H1 (cell line): ENCODE measurements around the gene CHD2. TPM values are rescaled to one million over a fixed set of nuclear protein-coding genes. Genes with fewer than 3 reads are reported as not detected.

Source experiments
- CTCF ChIA-PET: fragments of 300-600 bp; sonication (Branson Sonifier 250); formaldehyde crosslinking; loops from one replicate; lab custom pipeline; 2021; ENCODE audit not compliant: partially characterized antibody; lab: Charles Lee
- POLR2A ChIA-PET: fragments of 300-600 bp; sonication (Branson Sonifier 250); formaldehyde crosslinking; loops from one replicate; lab custom pipeline; 2021; ENCODE audit warnings: inconsistent platforms; ENCODE audit not compliant: partially characterized antibody; lab: Charles Lee
- DNase-seq, 2 experiments: peaks; one replicate each; pipeline versions ENCODE4 v3.0.0 to v3.0.0-alpha.2; 2010 to 2022; ENCODE audit warnings: low spot score in 2 of 2, low read depth in 1 of 2, mixed read lengths in 1 of 2
- FAIRE-seq: peaks from 2 replicates; lab custom pipeline; 2011; peaks lifted over from hg19 to GRCh38; lab: Jason Lieb, UNC
- H2AFZ ChIP-seq: 2 replicates; pipeline ENCODE4 v1.8.1; 2012; ENCODE audit warnings: low read length, inconsistent platforms
- H2AK5ac ChIP-seq: 2 replicates; pipeline ENCODE4 v1.6.1; 2013; ENCODE audit warnings: low read depth, low read length
- H2BK120ac ChIP-seq: replicated peaks from 2 replicates; pipeline ENCODE3; 2013; ENCODE audit warnings: low read depth, low read length, inconsistent platforms
- H2BK12ac ChIP-seq: 2 replicates; pipeline ENCODE4 v1.6.1; 2013; ENCODE audit warnings: low read depth, low read length
- H2BK15ac ChIP-seq: 2 replicates; pipeline ENCODE4 v1.6.1; 2013; ENCODE audit warnings: low read length
- H2BK20ac ChIP-seq: 2 replicates; pipeline ENCODE4 v1.6.1; 2013; ENCODE audit warnings: low read length
- H2BK5ac ChIP-seq: 2 replicates; pipeline ENCODE4 v1.6.1; 2013; ENCODE audit warnings: low read depth, low read length
- H3K14ac ChIP-seq: 2 replicates; pipeline ENCODE4 v1.6.1; 2013; ENCODE audit warnings: inconsistent platforms; ENCODE audit not compliant: insufficient read length
- H3K18ac ChIP-seq: 2 replicates; pipeline ENCODE4 v1.6.1; 2013; ENCODE audit warnings: low read length; ENCODE audit errors: extremely low read depth
- H3K23ac ChIP-seq: 2 replicates; pipeline ENCODE4 v1.6.1; 2013; ENCODE audit warnings: inconsistent platforms; ENCODE audit not compliant: insufficient read length
- H3K23me2 ChIP-seq: 2 replicates; pipeline ENCODE4 v1.6.1; 2013; ENCODE audit warnings: low read depth, low read length
- H3K27ac ChIP-seq: 2 replicates; pipeline ENCODE4 v1.6.1; 2011; ENCODE audit warnings: low read depth, low read length, inconsistent platforms
- H3K27me3 ChIP-seq, 4 experiments: replicated peaks in 1 of 4; 1 replicate in 1 of 4; 2 replicates in 3 of 4; pipeline versions ENCODE4 v1.6.1 to v1.8.1; 2011 to 2013; ENCODE audit warnings: low read length in 3 of 4, mild to moderate bottlenecking in 3 of 4, inconsistent platforms in 2 of 4, mixed read lengths in 2 of 4, moderate library complexity in 1 of 4; ENCODE audit not compliant: control insufficient read depth in 3 of 4, insufficient read depth in 3 of 4; ENCODE audit errors: extremely low read depth in 1 of 4
- H3K36me3 ChIP-seq, 4 experiments: 2 replicates each; pipeline versions ENCODE4 v1.6.1 to v1.8.1; 2011 to 2013; ENCODE audit warnings: mild to moderate bottlenecking in 4 of 4, low read length in 3 of 4, moderate library complexity in 2 of 4, control low read depth in 1 of 4, inconsistent platforms in 1 of 4; ENCODE audit not compliant: insufficient read depth in 4 of 4, control insufficient read depth in 2 of 4
- H3K4ac ChIP-seq: replicated peaks from 2 replicates; pipeline ENCODE3; 2013; ENCODE audit warnings: low read length, low read depth, mixed read lengths, inconsistent platforms; ENCODE audit not compliant: insufficient read length
- H3K4me1 ChIP-seq, 4 experiments: replicated peaks in 1 of 4; 1 replicate in 1 of 4; 2 replicates in 3 of 4; pipeline versions ENCODE4 v1.6.1 to v1.8.1; 2011 to 2013; ENCODE audit warnings: low read length in 3 of 4, inconsistent platforms in 2 of 4, mixed read lengths in 1 of 4; ENCODE audit not compliant: insufficient read depth in 4 of 4, control insufficient read depth in 3 of 4
- H3K4me2 ChIP-seq, 2 experiments: 2 replicates each; pipeline versions ENCODE4 v1.6.1 to v1.8.1; 2011 to 2013; ENCODE audit warnings: low read depth in 2 of 2, low read length in 2 of 2, control low read depth in 1 of 2, inconsistent platforms in 1 of 2, mild to moderate bottlenecking in 1 of 2; ENCODE audit not compliant: insufficient read depth in 1 of 2
- H3K4me3 ChIP-seq, 4 experiments: fragments of 200-600, 300-600 bp in 1 of 4; sonication (generic), shearing (Covaris generic), sonication (Bioruptor Twin) in 1 of 4; 2 replicates each; pipeline versions ENCODE4 v1.5.1 to v1.8.1; 2011 to 2016; ENCODE audit warnings: low read length in 4 of 4, low read depth in 3 of 4, control low read depth in 2 of 4, inconsistent platforms in 2 of 4, mild to moderate bottlenecking in 2 of 4, mixed read lengths in 1 of 4, moderate library complexity in 1 of 4; ENCODE audit not compliant: insufficient read depth in 2 of 4; ENCODE audit errors: extremely low read depth in 1 of 4
- H3K56ac ChIP-seq: replicated peaks from 2 replicates; pipeline ENCODE3; 2013; ENCODE audit warnings: low read depth, mild to moderate bottlenecking, mixed read lengths, low read length, inconsistent platforms; ENCODE audit not compliant: insufficient read length
- H3K79me1 ChIP-seq: 2 replicates; pipeline ENCODE4 v1.6.1; 2013; ENCODE audit warnings: low read depth, low read length, control low read depth
- H3K79me2 ChIP-seq, 2 experiments: 2 replicates each; pipeline versions ENCODE4 v1.6.1 to v1.8.1; 2012 to 2013; ENCODE audit warnings: low read length in 2 of 2, mild to moderate bottlenecking in 2 of 2, inconsistent platforms in 1 of 2; ENCODE audit not compliant: insufficient read depth in 2 of 2, control insufficient read depth in 1 of 2
- H3K9ac ChIP-seq, 4 experiments: replicated peaks in 1 of 4; 1 replicate in 1 of 4; 2 replicates in 3 of 4; pipeline versions ENCODE4 v1.6.1 to v1.8.1; 2011 to 2013; ENCODE audit warnings: low read depth in 3 of 4, low read length in 3 of 4, control low read depth in 2 of 4, mild to moderate bottlenecking in 2 of 4, moderate library complexity in 2 of 4, inconsistent platforms in 1 of 4; ENCODE audit errors: extremely low read depth in 1 of 4
- H3K9me3 ChIP-seq, 2 experiments: 2 replicates each; pipeline versions ENCODE4 v1.6.1 to v1.8.1; 2012 to 2013; ENCODE audit warnings: mild to moderate bottlenecking in 2 of 2, moderate library complexity in 2 of 2, control low read depth in 1 of 2, inconsistent platforms in 1 of 2, low read depth in 1 of 2, low read length in 1 of 2, mixed read lengths in 1 of 2; ENCODE audit not compliant: insufficient read depth in 2 of 2
- H4K20me1 ChIP-seq, 2 experiments: replicated peaks in 1 of 2; 2 replicates each; pipeline versions ENCODE3 to v1.8.1; 2011 to 2013; ENCODE audit warnings: inconsistent platforms in 2 of 2, low read length in 2 of 2, mild to moderate bottlenecking in 1 of 2; ENCODE audit not compliant: insufficient read depth in 2 of 2, control insufficient read depth in 1 of 2
- H4K5ac ChIP-seq: 2 replicates; pipeline ENCODE4 v1.6.1; 2013; ENCODE audit warnings: low read length, low read depth, mixed read lengths, inconsistent platforms; ENCODE audit not compliant: insufficient read length
- H4K8ac ChIP-seq: 2 replicates; pipeline ENCODE4 v1.8.0; 2013; ENCODE audit warnings: mild to moderate bottlenecking, moderate library complexity, low read length, inconsistent platforms; ENCODE audit not compliant: insufficient read depth; ENCODE audit errors: extremely low read depth
- H4K91ac ChIP-seq: replicated peaks from 2 replicates; pipeline ENCODE3; 2013; ENCODE audit warnings: low read length, mixed read lengths, inconsistent platforms; ENCODE audit not compliant: insufficient read length
- GTF2F1 ChIP-seq: IDR thresholded peaks from 2 replicates; pipeline ENCODE4 v1.6.1; 2012; ENCODE audit warnings: low read depth, low read length, improper control_type of control experiment, borderline replicate concordance
- MAFK ChIP-seq: IDR thresholded peaks from 2 replicates; pipeline ENCODE4 v1.6.1; 2012; ENCODE audit warnings: low read depth, mild to moderate bottlenecking, improper control_type of control experiment, low read length
- RBBP5 ChIP-seq: IDR thresholded peaks from 2 replicates; pipeline ENCODE4 v1.7.1; 2012; ENCODE audit warnings: low read depth, mild to moderate bottlenecking, inconsistent platforms, low read length, moderate library complexity, borderline replicate concordance
- RFX5 ChIP-seq: IDR thresholded peaks from 2 replicates; pipeline ENCODE4 v1.6.1; 2011; ENCODE audit warnings: low read depth, low read length, improper control_type of control experiment, borderline replicate concordance
- SIRT6 ChIP-seq: IDR thresholded peaks from one replicate; pipeline ENCODE4 v1.7.1; 2012; ENCODE audit warnings: low read length, inconsistent platforms
- WGBS, 2 experiments: shearing (Covaris generic) in 1 of 2; methylation state at CpG; one replicate each; pipeline versions ENCODE4 v1.1.6 to v1.1.7; 2013 to 2015; ENCODE audit warnings: low lambda C conversion rate in 2 of 2, mixed read lengths in 2 of 2, inconsistent platforms in 1 of 2, low coverage in 1 of 2, missing lambda C conversion rate in 1 of 2; ENCODE audit not compliant: insufficient replicate concordance in 2 of 2, insufficient coverage in 1 of 2, insufficient read length in 1 of 2; ENCODE audit errors: extremely low coverage in 1 of 2, missing lambda C conversion rate in 1 of 2; 5-methylcytosine and 5-hydroxymethylcytosine counted together
- polyA plus RNA-seq, 7 experiments: library from polyadenylated mRNA; depleted of rRNA in 3 of 7; stranded (reverse) in 5 of 7; unstranded in 2 of 7; fragments of >200 nt in 5 of 7; fragments of 200-250 nt in 2 of 7; gene quantifications; 1 replicate in 5 of 7; 2 replicates in 1 of 7; 4 replicates in 1 of 7; pipeline versions ENCODE4 v1.2.1 to v1.2.3, GENCODE V29; 2011 to 2013; ENCODE audit warnings: missing spikeins in 2 of 7, mixed read lengths in 2 of 7
- total RNA-seq: library from RNA; stranded (reverse); fragmentation: NEBNext Ultra II Directional; extraction: Animal tissue kit (Norgen Biotek cat#: 25700); gene quantifications from 2 replicates; pipeline ENCODE4 v1.2.1, GENCODE V29; 2021
- TF ChIP-seq, protein P1 (sequence below): IDR thresholded peaks from 2 replicates; pipeline ENCODE4 v1.6.1; 2011; ENCODE audit warnings: low read depth, mild to moderate bottlenecking, low read length; ENCODE audit not compliant: insufficient read depth
- TF ChIP-seq, protein P2 (sequence below): IDR thresholded peaks from 2 replicates; pipeline ENCODE4 v1.6.1; 2011; ENCODE audit warnings: low read length, improper control_type of control experiment

The CHD2 gene
- total and polyA plus RNA-seq, 2 of the 8 experiments (the other 6 are each of a cell fraction or from before 2014, with no cell fraction given) = 28.8 to 70.0 TPM

DNA sequence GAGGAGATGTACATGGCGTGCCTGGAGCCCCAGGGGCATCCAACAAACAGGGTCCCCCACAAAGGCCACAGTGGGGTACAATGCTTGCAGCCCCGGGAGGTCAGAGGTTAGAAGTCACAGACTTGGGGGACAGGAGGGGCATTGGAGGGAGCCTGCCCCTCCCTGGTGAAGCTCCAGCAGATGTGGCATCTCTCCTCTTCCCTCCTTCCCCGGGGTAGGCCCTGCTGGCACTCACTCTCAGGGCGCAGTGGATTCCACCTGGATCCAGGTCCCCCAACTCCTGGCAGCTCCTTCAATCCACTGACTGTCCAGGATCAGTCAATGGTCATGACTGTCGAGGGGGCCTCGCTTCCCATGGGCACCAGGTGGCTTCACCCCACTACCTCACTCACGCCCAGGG is 156.7 kb downstream of the CHD2 start:
- Histone ChIP-seq H3K27ac (0 out of 2 replicates have a peak overlapping the region, but pooled peaks have one; percentile 9), H4K5ac (no peak overlapping the region), H3K79me1 (peaks cover 41% of the 10 kb centered on the region), H3K14ac (no peak overlapping the region), H2AK5ac (no peak overlapping the region), H3K56ac (no peak overlapping the region), H3K9ac (no peak overlapping the region), H3K18ac (peak overlapping the region; percentile 48), H3K4me3 (no peak overlapping the region), H2BK12ac (no peak overlapping the region; the same call in 1 of the 2 replicates), H3K9me3 (no peaks in the 10 kb centered on the region), H3K4me1 (peaks cover 16 to 49% (median 25%) of the 10 kb centered on the region in 4 experiments), H3K4me2 (no peak overlapping the region), H4K91ac (no peak overlapping the region), H2BK15ac (0 out of 2 replicates have a peak overlapping the region, but pooled peaks have one; percentile 53), H3K4ac (no peak overlapping the region), H2AFZ (no peak overlapping the region), H3K79me2 (peaks cover 11 to 83% of the 10 kb centered on the region in 2 experiments; a peak in 3 of 4 replicates), H2BK120ac (no peak overlapping the region), H2BK20ac (no peak overlapping the region; the same call in 1 of the 2 replicates), H4K8ac (no peak overlapping the region), H2BK5ac (no peak overlapping the region), H3K23ac (no peak overlapping the region), H3K27me3 (no peaks in the 10 kb centered on the region), H3K36me3 (peaks cover 7 to 77% (median 14%) of the 10 kb centered on the region in 4 experiments; a peak in 7 of 8 replicates), H3K23me2 (no peaks in the 10 kb centered on the region), H4K20me1 (peaks cover 19 to 44% of the 10 kb centered on the region in 2 experiments)
- WGBS, 2 experiments = 87% methylated on average over 7 of the region's 7 CpGs; no CpG with 5 or more reads in 1 of the 2 experiments
- ChIA-PET POLR2A (interaction anchor here (1.3 kb wide), 1 partner anchor 14 kb away, joined by 4 read pairs; no protein-coding TSS in a partner anchor), CTCF (interaction anchor here (2.2 to 15.8 kb wide), 5 partner anchors 13 to 30 kb away, joined by 6 to 119 read pairs (median 56); partner anchors contain the start of gene RGMA)
- DNase-seq = no peak
- TF ChIP-seq RBBP5 (no peak), RFX5 (no peak), SIRT6 (no peak), GTF2F1 (no peak), MAFK (no peak)
- TF ChIP-seq, protein P1, sequence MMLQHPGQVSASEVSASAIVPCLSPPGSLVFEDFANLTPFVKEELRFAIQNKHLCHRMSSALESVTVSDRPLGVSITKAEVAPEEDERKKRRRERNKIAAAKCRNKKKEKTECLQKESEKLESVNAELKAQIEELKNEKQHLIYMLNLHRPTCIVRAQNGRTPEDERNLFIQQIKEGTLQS = no peak
- TF ChIP-seq, protein P2, sequence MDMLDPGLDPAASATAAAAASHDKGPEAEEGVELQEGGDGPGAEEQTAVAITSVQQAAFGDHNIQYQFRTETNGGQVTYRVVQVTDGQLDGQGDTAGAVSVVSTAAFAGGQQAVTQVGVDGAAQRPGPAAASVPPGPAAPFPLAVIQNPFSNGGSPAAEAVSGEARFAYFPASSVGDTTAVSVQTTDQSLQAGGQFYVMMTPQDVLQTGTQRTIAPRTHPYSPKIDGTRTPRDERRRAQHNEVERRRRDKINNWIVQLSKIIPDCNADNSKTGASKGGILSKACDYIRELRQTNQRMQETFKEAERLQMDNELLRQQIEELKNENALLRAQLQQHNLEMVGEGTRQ = no peak
- no peak for FAIRE-seq
